GM18517 (cell line): Measurements from ENCODE around the gene PIGM.
A peak's percentile ranks its signal among the peaks of the same experiment; 100 is the strongest.

Experiments used
- ATAC-seq: cut with Tn5 transposase; IDR thresholded peaks from one replicate; pipeline ENCODE4 v1.9.1; 2021; ENCODE audit warnings: mild to moderate bottlenecking, moderate library complexity; ENCODE audit not compliant: unreplicated experiment

The PIGM gene

GRCh38 chr1:160022330-160023310, 9.2 kb downstream of the PIGM start:
- no peak for ATAC-seq

GRCh38 chr1:160021376-160022074, 10.3 kb downstream of the PIGM start:
- no peak for ATAC-seq

- ATAC-seq, result no peak
Observed at GRCh38 chr1:160020196-160020595, 11.6 kb downstream of the PIGM start.

- ATAC-seq, result no peak
Observed at GRCh38 chr1:160018900-160019299, 12.9 kb downstream of the PIGM start.

- no peak for ATAC-seq
Observed at GRCh38 chr1:160018347-160018746, 13.4 kb downstream of the PIGM start.

- no peak for ATAC-seq
Observed at GRCh38 chr1:160017592-160017991, 14.2 kb downstream of the PIGM start.

- ATAC-seq, result no peak
Observed at GRCh38 chr1:160011781-160012180, 20.0 kb downstream of the PIGM start.

- no peak for ATAC-seq
Observed at GRCh38 chr1:160009801-160010200, 22.0 kb downstream of the PIGM start.

- ATAC-seq, result no peak
Observed at GRCh38 chr1:160009081-160009480, 22.7 kb downstream of the PIGM start.

GRCh38 chr1:160007577-160008200, 24.1 kb downstream of the PIGM start:
- no peak for ATAC-seq

- peak; percentile 72 for ATAC-seq
Observed at GRCh38 chr1:160006312-160006940, 25.4 kb downstream of the PIGM start.

- no peak for ATAC-seq
Observed at GRCh38 chr1:160005070-160005469, 26.7 kb downstream of the PIGM start.

GRCh38 chr1:160004425-160004824, 27.4 kb downstream of the PIGM start:
- no peak for ATAC-seq

GRCh38 chr1:160004001-160004400, 27.8 kb downstream of the PIGM start:
- ATAC-seq, result no peak

GRCh38 chr1:160001440-160001839, 30.4 kb downstream of the PIGM start:
- no peak for ATAC-seq

- ATAC-seq, result no peak
Observed at GRCh38 chr1:159999204-159999603, 32.6 kb downstream of the PIGM start.

GRCh38 chr1:159996653-159997052, 35.1 kb downstream of the PIGM start:
- ATAC-seq, result no peak

GRCh38 chr1:159994896-159995295, 36.9 kb downstream of the PIGM start:
- no peak for ATAC-seq

- ATAC-seq, result no peak
Observed at GRCh38 chr1:159993911-159994310, 37.9 kb downstream of the PIGM start.

GRCh38 chr1:159992161-159992560, 39.6 kb downstream of the PIGM start:
- no peak for ATAC-seq

- no peak for ATAC-seq
Observed at GRCh38 chr1:159991513-159991912, 40.3 kb downstream of the PIGM start.
